K562 (cell line): Measurements from ENCODE around the gene ZNF862. TPM values are rescaled to one million over a fixed set of nuclear protein-coding genes. Genes with fewer than 3 reads are reported as not detected.
A peak's percentile ranks its signal among the peaks of the same experiment; 100 is the strongest.

Source experiments
- ATAC-seq: fragments of 200-7000 bp; cut with Tn5 transposase; 3 replicates; pipeline ENCODE4 v1.9.1; 2020; ENCODE audit warnings: moderate library complexity
- BruUV-seq: library from RNA; stranded (reverse); fragments of 400-500 nt; replicated peaks from 2 replicates; lab custom pipeline; 2021; lab: Mats Ljungman, UMichigan
- CTCF ChIA-PET: fragments of 300-600 bp; formaldehyde crosslinking; extraction: SDS; loops from one replicate; lab custom pipeline; 2021; ENCODE audit warnings: low intra/inter-chr PET ratio; lab: Yijun Ruan, JAX
- POLR2A ChIA-PET: fragments of 300-600, 350-650 bp; sonication (Branson Sonifier 250); formaldehyde crosslinking; extraction: SDS; loops from one replicate; lab custom pipeline; 2021; ENCODE audit warnings: antibody characterized with exemption, inconsistent platforms; lab: Yijun Ruan, JAX
- DNase-seq, 4 experiments: peaks; one replicate each; pipeline versions ENCODE4 v3.0.0 to v3.0.0-alpha.2; 2011 to 2018; ENCODE audit warnings: low spot score in 3 of 4, mixed read lengths in 3 of 4; ENCODE audit errors: extremely low read depth in 1 of 4
- FAIRE-seq: peaks from 2 replicates; lab custom pipeline; 2011; peaks lifted over from hg19 to GRCh38; lab: Jason Lieb, UNC
- H2AFZ ChIP-seq: 2 replicates; pipeline ENCODE4 v1.6.0; 2011; ENCODE audit warnings: low read depth, low read length, control low read depth, inconsistent platforms
- H3K27ac ChIP-seq: fragments of 200-600 bp; 3 replicates; pipeline ENCODE4 v1.8.0; 2011; ENCODE audit warnings: low read depth, mild to moderate bottlenecking, control low read depth, inconsistent platforms, low read length, moderate library complexity, mixed read lengths; ENCODE audit errors: extremely low read depth
- H3K27me3 ChIP-seq, 2 experiments: fragments of 300-600 bp in 1 of 2; 2 replicates in 1 of 2; 3 replicates in 1 of 2; pipeline versions ENCODE4 v1.6.0 to v1.8.0; 2011; ENCODE audit warnings: inconsistent platforms in 2 of 2, low read length in 2 of 2, mild to moderate bottlenecking in 1 of 2, mixed read lengths in 1 of 2, moderate library complexity in 1 of 2; ENCODE audit not compliant: control insufficient read depth in 2 of 2, insufficient read depth in 2 of 2
- H3K36me3 ChIP-seq: fragments of 300-600 bp; 3 replicates; pipeline ENCODE4 v1.8.0; 2011; ENCODE audit warnings: mild to moderate bottlenecking, low read length, inconsistent platforms; ENCODE audit not compliant: control insufficient read depth, insufficient read depth
- H3K4me1 ChIP-seq, 2 experiments: fragments of 200-600 bp in 1 of 2; replicated peaks in 1 of 2; 2 replicates in 1 of 2; 3 replicates in 1 of 2; pipeline versions ENCODE4 v1.5.1 to v1.8.0; 2011; ENCODE audit warnings: inconsistent platforms in 2 of 2, low read length in 2 of 2, mild to moderate bottlenecking in 1 of 2, mixed read lengths in 1 of 2, moderate library complexity in 1 of 2; ENCODE audit not compliant: control insufficient read depth in 2 of 2, insufficient read depth in 2 of 2
- H3K4me2 ChIP-seq: 2 replicates; pipeline ENCODE4 v1.6.1; 2011; ENCODE audit warnings: low read length, control low read depth, inconsistent platforms, mixed read lengths; ENCODE audit not compliant: insufficient read depth
- H3K4me3 ChIP-seq: fragments of 200-600 bp; sonication (generic), shearing (Covaris generic); 2 replicates; pipeline ENCODE4 v1.5.1; 2016; ENCODE audit warnings: control low read depth, inconsistent platforms
- H3K79me2 ChIP-seq: fragments of 200-600 bp; 3 replicates; pipeline ENCODE4 v1.8.0; 2011; ENCODE audit warnings: low read length, inconsistent platforms; ENCODE audit not compliant: control insufficient read depth, insufficient read depth
- H3K9ac ChIP-seq, 2 experiments: 2 replicates each; pipeline versions ENCODE4 v1.6.0 to v1.6.1; 2011; ENCODE audit warnings: low read depth in 2 of 2, low read length in 2 of 2, control low read depth in 1 of 2, inconsistent platforms in 1 of 2, mild to moderate bottlenecking in 1 of 2, mixed read lengths in 1 of 2; ENCODE audit not compliant: insufficient read depth in 1 of 2
- H3K9me1 ChIP-seq: one replicate; pipeline ENCODE4 v1.6.0; 2011; ENCODE audit warnings: inconsistent platforms, mild to moderate bottlenecking, low read length, moderate library complexity; ENCODE audit not compliant: control insufficient read depth, insufficient read depth
- H3K9me3 ChIP-seq: replicated peaks from 2 replicates; pipeline ENCODE4 v1.5.1; 2011; ENCODE audit warnings: low read depth, low read length, inconsistent platforms; ENCODE audit not compliant: control insufficient read depth, insufficient read depth
- H4K20me1 ChIP-seq: replicated peaks from 2 replicates; pipeline ENCODE4 v1.6.1; 2011; ENCODE audit warnings: low read length, inconsistent platforms, mixed read lengths; ENCODE audit not compliant: control insufficient read depth, insufficient read depth
- ARID3A ChIP-seq: IDR thresholded peaks from 2 replicates; pipeline ENCODE4 v1.6.1; 2012; ENCODE audit warnings: low read depth, low read length, improper control_type of control experiment, borderline replicate concordance
- BCLAF1 ChIP-seq, 2 experiments: fragments of 450-650 bp in 1 of 2; IDR thresholded peaks; 2 replicates each; pipeline ENCODE4 v1.6.1; 2011 to 2017; ENCODE audit warnings: low read depth in 2 of 2, antibody characterized with exemption in 1 of 2, borderline replicate concordance in 1 of 2, low read length in 1 of 2, mild to moderate bottlenecking in 1 of 2, mixed read lengths in 1 of 2; ENCODE audit not compliant: control insufficient read depth in 1 of 2
- BDP1 ChIP-seq: IDR thresholded peaks from 3 replicates; pipeline ENCODE4 v1.6.1; 2011; ENCODE audit not compliant: insufficient read length, insufficient read depth
- CBX8 ChIP-seq: fragments of 200-600 bp; sonication (generic); IDR thresholded peaks from 2 replicates; pipeline ENCODE4 v1.6.1; 2012; ENCODE audit warnings: borderline replicate concordance, mixed run types, low read depth, mild to moderate bottlenecking, moderate library complexity, mixed read lengths, low read length, control low read depth, inconsistent platforms; ENCODE audit not compliant: poor library complexity, severe bottlenecking; ENCODE audit errors: extremely low read depth
- CEBPZ ChIP-seq: fragments of 150-350 bp; IDR thresholded peaks from 2 replicates; pipeline ENCODE4 v1.6.1; 2014; ENCODE audit warnings: low read depth, mild to moderate bottlenecking, low read length, borderline replicate concordance
- GATA2 ChIP-seq: sonication (generic); formaldehyde crosslinking; IDR thresholded peaks from 2 replicates; pipeline ENCODE4 v1.4.0; 2020; ENCODE audit warnings: mild to moderate bottlenecking, missing genetic modification reagents
- MTA2 ChIP-seq: fragments of 450-650 bp; IDR thresholded peaks from 2 replicates; pipeline ENCODE4 v1.6.1; 2016; ENCODE audit warnings: low read depth
- MTA3 ChIP-seq: fragments of 450-650 bp; formaldehyde crosslinking; IDR thresholded peaks from 2 replicates; pipeline ENCODE4 v1.6.1; 2017; ENCODE audit warnings: mild to moderate bottlenecking, borderline replicate concordance
- SETDB1 ChIP-seq: IDR thresholded peaks from one replicate; pipeline ENCODE4 v1.6.1; 2012; ENCODE audit warnings: low read length, control low read depth, inconsistent platforms
- TFAM ChIP-seq: fragments of 250-450 bp; sonication (Bioruptor Pico); conservative IDR thresholded peaks from 2 replicates; pipeline ENCODE4 v1.5.0; 2021; ENCODE audit warnings: mild to moderate bottlenecking, moderate library complexity
- ZNF354B ChIP-seq: fragments of 250-450 bp; sonication (Bioruptor Pico); IDR thresholded peaks from 2 replicates; pipeline ENCODE4 v1.4.0; 2020
- ZNF431 ChIP-seq: sonication (generic); formaldehyde crosslinking; IDR thresholded peaks from 2 replicates; pipeline ENCODE4 v1.8.0; 2022; ENCODE audit warnings: mild to moderate bottlenecking, missing genetic modification reagents
- WGBS: fragments of 100-300 bp; shearing (Covaris generic); methylation state at CpG from one replicate; pipeline ENCODE4 v1.1.6; 2016; ENCODE audit warnings: low coverage, mixed read lengths; ENCODE audit not compliant: insufficient coverage; ENCODE audit errors: missing lambda C conversion rate; 5-methylcytosine and 5-hydroxymethylcytosine counted together
- in situ Hi-C: fragments of 300-500 bp; cut with MboI; formaldehyde crosslinking; loops from 4 replicates; pipeline ENCODE4 v1.15.0; 2018; ENCODE audit warnings: inconsistent platforms, mixed read lengths
- intact Hi-C: fragments of 100-400 bp; cut with micrococcal nuclease; formaldehyde crosslinking; loops from 2 replicates; pipeline ENCODE4 v1.14.2; 2022
- polyA plus RNA-seq, 8 experiments: library from polyadenylated mRNA; depleted of rRNA in 4 of 8; stranded (reverse) in 5 of 8; unstranded in 3 of 8; fragments of >200 nt; fragmentation: Nextera tagmentation in 2 of 8; fragmentation: Illumina TruSeq in 1 of 8; extraction: Ambion mirVana in 2 of 8; extraction: Trizol in 1 of 8; gene quantifications; 2 replicates each; pipeline versions ENCODE4 v1.2.1 to v1.2.3, GENCODE V29; 2011 to 2014; ENCODE audit warnings: inconsistent platforms in 1 of 8, missing spikeins in 1 of 8
- total RNA-seq, 7 experiments: library from RNA; depleted of rRNA in 6 of 7; stranded (reverse); fragments of >200 nt in 6 of 7; fragmentation: Illumina TruSeq in 2 of 7; extraction: Trizol in 2 of 7; gene quantifications; 2 replicates each; pipeline versions ENCODE4 v1.2.1 to v1.2.3, GENCODE V29; 2011 to 2021; ENCODE audit warnings: low replicate concordance in 1 of 7

Gene ZNF862
- total and polyA plus RNA-seq, 9 of the 15 experiments (the other 6 are each of a cell fraction or from before 2014, with no cell fraction given) = 1.1 to 3.9 (median 2.6) TPM

- Histone ChIP-seq H3K9ac (no peak overlapping the region; a peak in 1 of 4 replicates), H3K4me2 (no peak overlapping the region), H3K27me3 (peaks cover 7 to 48% of the 10 kb centered on the region in 2 experiments; a peak in 4 of 5 replicates), H4K20me1 (no peaks in the 10 kb centered on the region), H2AFZ (no peak overlapping the region), H3K9me1 (no peaks in the 10 kb centered on the region), H3K79me2 (no peaks in the 10 kb centered on the region), H3K36me3 (no peaks in the 10 kb centered on the region), H3K27ac (no peak overlapping the region), H3K4me1 (peaks cover 0 to 49% of the 10 kb centered on the region in 2 experiments; a peak in 2 of 5 replicates), H3K4me3 (no peak overlapping the region), H3K9me3 (no peaks in the 10 kb centered on the region)
- ChIA-PET CTCF (interaction anchor here (1.5 kb wide), 2 partner anchors 130 to 137 kb away, joined by 4 read pairs; no protein-coding TSS in a partner anchor), POLR2A (no interaction called here)
- intact Hi-C loops (no loop called here), in situ Hi-C loops (no loop called here)
- DNase-seq = peak; percentile 70 to 79 (median 74)
- BruUV-seq = no TSS peak
- WGBS = 2% methylated on average over 8 of the region's 8 CpGs
- peak; percentile 63 for FAIRE-seq
- peak; percentile 78 for ATAC-seq
- no peak for TF ChIP-seq ZNF431 (CRISPR knock-in tag)
- TF ChIP-seq ZNF354B (CRISPR knock-in tag) = no peak
- no peak for TF ChIP-seq MTA2
- no peak for TF ChIP-seq CEBPZ
- TF ChIP-seq BDP1 = no peak
- no peak for TF ChIP-seq CBX8
- no peak for TF ChIP-seq TFAM (CRISPR knock-in tag)
- no peak for TF ChIP-seq ARID3A
- no peak for TF ChIP-seq SETDB1
- TF ChIP-seq GATA2 (CRISPR knock-in tag) = no peak
- peak; percentile 38; the same call in 1 of the 2 replicates for TF ChIP-seq MTA3
- no peak for TF ChIP-seq BCLAF1 (IDR thresholded peaks at IDR 0.05; ENCODE audit: borderline replicate concordance in 1 of 2, control insufficient read depth in 1 of 2, low read depth in 2 of 2, low read length in 1 of 2)
These were observed 38.6 kb upstream of the ZNF862 start for GRCh38 chr7:149799397-149800168.
